NT2/D1 (cell line): ENCODE data around the gene SS18L1.

ENCODE experiments used
- YY1 ChIP-seq: IDR thresholded peaks from 2 replicates; pipeline ENCODE4 v1.6.1; 2011; ENCODE audit not compliant: insufficient read length, insufficient read depth
- ZNF274 ChIP-seq: IDR thresholded peaks from 2 replicates; pipeline ENCODE4 v1.6.1; 2011; ENCODE audit warnings: mild to moderate bottlenecking, low read depth, low read length

DNA sequence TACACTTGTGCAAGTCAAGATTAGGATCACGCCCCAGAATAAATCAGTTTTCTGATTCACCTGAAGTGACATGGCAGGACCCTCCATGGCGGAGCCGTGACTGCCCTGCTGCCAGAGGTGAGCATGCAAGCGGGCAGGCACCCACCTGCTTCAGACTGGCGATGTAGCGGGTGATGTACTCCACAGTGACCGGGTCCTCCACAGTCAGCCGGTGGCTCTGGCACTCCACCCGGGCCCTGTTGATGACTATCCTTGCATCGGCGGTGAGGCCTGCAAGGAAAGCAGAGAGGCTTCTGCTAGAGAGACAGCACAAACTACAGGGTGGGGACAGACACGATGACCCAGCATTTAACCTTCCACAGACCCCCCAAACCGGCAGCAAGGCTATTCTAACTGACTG, 3.9 kb upstream of the SS18L1 start:
- TF ChIP-seq ZNF274 (no peak), YY1 (no peak)
